HG03520 (cell line): ENCODE results near the gene SKIL.

Source experiments
- ATAC-seq: cut with Tn5 transposase; IDR thresholded peaks from one replicate; pipeline ENCODE4 v1.9.1; 2021; ENCODE audit warnings: mild to moderate bottlenecking, moderate library complexity; ENCODE audit not compliant: unreplicated experiment

Gene SKIL

GRCh38 chr3:170346481-170347392 is 10.8 kb upstream of the SKIL start:
- ATAC-seq, result peak; percentile 41

- ATAC-seq, result peak; percentile 38
Observed at GRCh38 chr3:170350515-170351413, 6.8 kb upstream of the SKIL start.

GRCh38 chr3:170352936-170353335 is 4.6 kb upstream of the SKIL start:
- ATAC-seq, result no peak

GRCh38 chr3:170353485-170353884 is 4.0 kb upstream of the SKIL start:
- no peak for ATAC-seq

GRCh38 chr3:170354760-170355159 is 2.8 kb upstream of the SKIL start:
- ATAC-seq, result no peak

GRCh38 chr3:170355738-170356595 is 1.5 kb upstream of the SKIL start:
- peak; percentile 2 for ATAC-seq

- ATAC-seq, result peak; percentile 40
Observed at GRCh38 chr3:170356596-170357175, 829 bp upstream of the SKIL start.

- ATAC-seq, result peak; percentile 9
Observed at GRCh38 chr3:170358042-170359010, 811 bp downstream of the SKIL start.

- no peak for ATAC-seq
Observed at GRCh38 chr3:170359178-170359704, 1.7 kb downstream of the SKIL start.

GRCh38 chr3:170360466-170360865 is 3.0 kb downstream of the SKIL start:
- no peak for ATAC-seq

- ATAC-seq, result no peak
Observed at GRCh38 chr3:170360916-170361315, 3.4 kb downstream of the SKIL start.

GRCh38 chr3:170361711-170362110 is 4.2 kb downstream of the SKIL start:
- no peak for ATAC-seq

GRCh38 chr3:170363471-170363994 is 6.0 kb downstream of the SKIL start:
- no peak for ATAC-seq

- ATAC-seq, result no peak
Observed at GRCh38 chr3:170364965-170365364, 7.5 kb downstream of the SKIL start.

- no peak for ATAC-seq
Observed at GRCh38 chr3:170367797-170368196, 10.3 kb downstream of the SKIL start.

- no peak for ATAC-seq
Observed at GRCh38 chr3:170368921-170369320, 11.4 kb downstream of the SKIL start.

- ATAC-seq, result no peak
Observed at GRCh38 chr3:170372190-170372879, 14.8 kb downstream of the SKIL start.

- ATAC-seq, result no peak
Observed at GRCh38 chr3:170383567-170383966, 26.1 kb downstream of the SKIL start.
